Activated naive CD8-positive, alpha-beta T cell treated with anti-CD3 and anti-CD28 coated beads for 36 hours (primary cell): ENCODE measurements around the gene FOXP3. TPM values are rescaled to one million over a fixed set of nuclear protein-coding genes. Genes with fewer than 3 reads are reported as not detected.

ENCODE experiments used
- DNase-seq: peaks from one replicate; pipeline ENCODE4 v3.0.0; 2021
- H3K27ac Mint-ChIP-seq: one replicate; pipeline ENCODE4 v1.8.0; 2022; ENCODE audit warnings: mild to moderate bottlenecking, moderate library complexity, mixed read lengths
- H3K27me3 Mint-ChIP-seq: one replicate; pipeline ENCODE4 v1.8.0; 2022; ENCODE audit warnings: mild to moderate bottlenecking, mixed read lengths
- H3K36me3 Mint-ChIP-seq: one replicate; pipeline ENCODE4 v1.8.0; 2021; ENCODE audit warnings: mild to moderate bottlenecking, mixed read lengths
- H3K4me1 Mint-ChIP-seq: one replicate; pipeline ENCODE4 v1.8.0; 2021; ENCODE audit warnings: mixed read lengths
- H3K4me3 Mint-ChIP-seq: one replicate; pipeline ENCODE4 v1.8.0; 2022; ENCODE audit warnings: mild to moderate bottlenecking, moderate library complexity, mixed read lengths
- H3K9me3 Mint-ChIP-seq: one replicate; pipeline ENCODE4 v1.8.0; 2022; ENCODE audit warnings: mixed read lengths
- total RNA-seq, 2 experiments: library from RNA; stranded (reverse); gene quantifications; one replicate each; pipeline ENCODE4 v1.2.3, GENCODE V29; 2021

FOXP3 gene
- total RNA-seq, 2 experiments from 2014 or later, result 11.2 to 11.9 TPM

GRCh38 chrX:49247916-49248811, 16.3 kb downstream of the FOXP3 start:
- Mint-ChIP-seq H3K9me3 (no peaks in the 10 kb centered on the region), H3K27me3 (no peaks in the 10 kb centered on the region), H3K4me3 (no peak overlapping the region), H3K36me3 (peaks cover 15% of the 10 kb centered on the region), H3K27ac (no peak overlapping the region), H3K4me1 (peaks cover 2% of the 10 kb centered on the region)
- DNase-seq, result no peak

- Mint-ChIP-seq H3K27me3 (no peaks in the 10 kb centered on the region), H3K36me3 (peaks cover 14% of the 10 kb centered on the region), H3K9me3 (no peaks in the 10 kb centered on the region), H3K27ac (no peak overlapping the region), H3K4me1 (peaks cover 1% of the 10 kb centered on the region), H3K4me3 (no peak overlapping the region)
- no peak for DNase-seq
Measured at GRCh38 chrX:49247346-49247745, 17.2 kb downstream of the FOXP3 start.

GRCh38 chrX:49246541-49246940, 18.0 kb downstream of the FOXP3 start:
- Mint-ChIP-seq H3K4me3 (no peak overlapping the region), H3K4me1 (no peaks in the 10 kb centered on the region), H3K9me3 (no peaks in the 10 kb centered on the region), H3K27ac (no peak overlapping the region), H3K36me3 (peaks cover 9% of the 10 kb centered on the region), H3K27me3 (no peaks in the 10 kb centered on the region)
- no peak for DNase-seq

- DNase-seq, result no peak
- Mint-ChIP-seq H3K4me1 (peaks cover 6% of the 10 kb centered on the region), H3K4me3 (no peak overlapping the region), H3K27ac (no peak overlapping the region), H3K36me3 (peaks cover 9% of the 10 kb centered on the region), H3K9me3 (no peaks in the 10 kb centered on the region), H3K27me3 (no peaks in the 10 kb centered on the region)
Measured at GRCh38 chrX:49244207-49244606, 20.3 kb downstream of the FOXP3 start.

GRCh38 chrX:49243166-49243565, 21.3 kb downstream of the FOXP3 start:
- Mint-ChIP-seq H3K4me3 (no peak overlapping the region), H3K27me3 (no peaks in the 10 kb centered on the region), H3K9me3 (no peaks in the 10 kb centered on the region), H3K36me3 (peaks cover 9% of the 10 kb centered on the region), H3K27ac (no peak overlapping the region), H3K4me1 (peaks cover 7% of the 10 kb centered on the region)
- DNase-seq, result no peak

GRCh38 chrX:49242545-49243066, 21.9 kb downstream of the FOXP3 start:
- H3K36me3 Mint-ChIP-seq, result peaks cover 9% of the 10 kb centered on the region
- no peak for DNase-seq
- H3K9me3 Mint-ChIP-seq, result no peaks in the 10 kb centered on the region
- no peaks in the 10 kb centered on the region for H3K27me3 Mint-ChIP-seq
- no peak overlapping the region for H3K27ac Mint-ChIP-seq
- H3K4me3 Mint-ChIP-seq, result no peak overlapping the region
- peaks cover 7% of the 10 kb centered on the region for H3K4me1 Mint-ChIP-seq

- H3K4me3 Mint-ChIP-seq, result no peak overlapping the region
- H3K27ac Mint-ChIP-seq, result no peak overlapping the region
- peaks cover 9% of the 10 kb centered on the region for H3K36me3 Mint-ChIP-seq
- DNase-seq, result no peak
- H3K4me1 Mint-ChIP-seq, result peaks cover 19% of the 10 kb centered on the region
- no peaks in the 10 kb centered on the region for H3K9me3 Mint-ChIP-seq
- H3K27me3 Mint-ChIP-seq, result no peaks in the 10 kb centered on the region
Measured at GRCh38 chrX:49238735-49239134, 25.8 kb downstream of the FOXP3 start.

- Mint-ChIP-seq H3K27ac (peak overlapping the region; percentile 54), H3K4me1 (peaks cover 19% of the 10 kb centered on the region), H3K4me3 (peak overlapping the region; percentile 52), H3K36me3 (peaks cover 6% of the 10 kb centered on the region), H3K27me3 (no peaks in the 10 kb centered on the region), H3K9me3 (no peaks in the 10 kb centered on the region)
- no peak for DNase-seq
Measured at GRCh38 chrX:49237060-49237459, 27.4 kb downstream of the FOXP3 start.

- no peaks in the 10 kb centered on the region for H3K9me3 Mint-ChIP-seq
- no peak overlapping the region for H3K27ac Mint-ChIP-seq
- DNase-seq, result no peak
- H3K27me3 Mint-ChIP-seq, result no peaks in the 10 kb centered on the region
- H3K4me1 Mint-ChIP-seq, result peaks cover 24% of the 10 kb centered on the region
- peaks cover 6% of the 10 kb centered on the region for H3K36me3 Mint-ChIP-seq
- H3K4me3 Mint-ChIP-seq, result no peak overlapping the region
Measured at GRCh38 chrX:49233887-49234555, 30.5 kb downstream of the FOXP3 start.

GRCh38 chrX:49233176-49233575, 31.3 kb downstream of the FOXP3 start, which contains the start of gene CACNA1F:
Gene CACNA1F (minus strand): TSS chrX:49233340. CDS start chrX:49233309, 31 bp downstream.
- Mint-ChIP-seq H3K27ac (no peak within 1 kb of the TSS), H3K9me3 (no peaks in the 10 kb centered on the region), H3K4me1 (peaks cover 24% of the 10 kb centered on the region)

GRCh38 chrX:49232525-49232924, 32.0 kb downstream of the FOXP3 start:
- no peak overlapping the region for H3K4me3 Mint-ChIP-seq
- H3K27me3 Mint-ChIP-seq, result no peaks in the 10 kb centered on the region
- peaks cover 24% of the 10 kb centered on the region for H3K4me1 Mint-ChIP-seq
- peaks cover 6% of the 10 kb centered on the region for H3K36me3 Mint-ChIP-seq
- H3K27ac Mint-ChIP-seq, result no peak overlapping the region
- H3K9me3 Mint-ChIP-seq, result no peaks in the 10 kb centered on the region
- no peak for DNase-seq

More at GRCh38 chrX:49233176-49233575, 31.3 kb downstream of the FOXP3 start, which contains the start of gene CACNA1F:
- peaks cover 6% of the 10 kb centered on the region for H3K36me3 Mint-ChIP-seq
- DNase-seq, result no peak
- H3K4me3 Mint-ChIP-seq, result no peak within 1 kb of the TSS
- no peaks in the 10 kb centered on the region for H3K27me3 Mint-ChIP-seq

- H3K27ac Mint-ChIP-seq, result peak overlapping the region; percentile 92
- H3K36me3 Mint-ChIP-seq, result peaks cover 2% of the 10 kb centered on the region
- no peaks in the 10 kb centered on the region for H3K9me3 Mint-ChIP-seq
- H3K27me3 Mint-ChIP-seq, result no peaks in the 10 kb centered on the region
- H3K4me3 Mint-ChIP-seq, result peak overlapping the region; percentile 78
- DNase-seq, result no peak
- H3K4me1 Mint-ChIP-seq, result peaks cover 16% of the 10 kb centered on the region
Measured at GRCh38 chrX:49231333-49232000, 33.0 kb downstream of the FOXP3 start.

- Mint-ChIP-seq H3K4me1 (peaks cover 14% of the 10 kb centered on the region), H3K27me3 (peaks cover 2% of the 10 kb centered on the region), H3K36me3 (peaks cover 2% of the 10 kb centered on the region), H3K9me3 (no peaks in the 10 kb centered on the region), H3K27ac (peak overlapping the region; percentile 92), H3K4me3 (peak overlapping the region; percentile 78)
- peak; percentile 74 for DNase-seq
Measured at GRCh38 chrX:49230500-49231232, 33.8 kb downstream of the FOXP3 start.

GRCh38 chrX:49228185-49228584, 36.3 kb downstream of the FOXP3 start:
- H3K9me3 Mint-ChIP-seq, result no peaks in the 10 kb centered on the region
- H3K27ac Mint-ChIP-seq, result no peak overlapping the region
- no peak overlapping the region for H3K4me3 Mint-ChIP-seq
- H3K36me3 Mint-ChIP-seq, result no peaks in the 10 kb centered on the region
- no peak for DNase-seq
- peaks cover 4% of the 10 kb centered on the region for H3K27me3 Mint-ChIP-seq
- peaks cover 12% of the 10 kb centered on the region for H3K4me1 Mint-ChIP-seq
